ENCODE measurements around the gene LRRC3C.

LRRC3C gene

DNA sequence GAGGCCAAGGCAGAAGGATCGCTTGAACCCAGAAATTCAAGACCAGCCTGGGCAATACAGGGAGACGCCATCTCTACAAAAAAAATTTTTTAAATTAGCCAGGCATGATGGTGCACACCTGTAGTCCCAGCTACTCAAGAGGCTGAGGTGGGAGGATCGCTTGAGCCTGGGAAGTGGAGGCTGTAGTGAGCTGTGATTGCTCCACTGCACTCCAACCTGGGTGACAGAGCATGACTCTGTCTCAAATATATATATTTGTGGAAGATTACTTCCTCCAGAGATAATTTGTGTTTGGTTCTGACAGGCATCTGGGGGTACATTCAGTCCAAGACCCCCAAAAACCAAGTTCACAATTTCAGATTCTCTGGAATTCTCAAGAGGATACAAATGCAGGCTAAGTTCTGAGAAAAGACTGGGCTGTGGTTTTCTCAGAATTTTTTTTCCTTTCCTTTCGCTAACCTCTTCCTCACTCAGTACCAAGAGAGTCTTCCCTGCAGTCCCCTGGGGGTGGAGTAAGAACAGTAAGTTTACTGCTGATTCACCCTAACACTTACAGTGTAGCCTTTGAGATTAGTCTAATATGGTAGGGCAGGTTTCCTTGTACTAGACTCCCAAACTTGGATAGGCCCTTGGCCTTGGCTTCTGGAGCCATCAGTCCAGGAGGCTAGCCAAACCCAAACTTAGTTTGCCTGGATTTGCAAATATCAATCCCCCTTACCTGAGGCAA, 24.2 kb upstream of the LRRC3C start:
- TF ChIP-seq, protein P1, sequence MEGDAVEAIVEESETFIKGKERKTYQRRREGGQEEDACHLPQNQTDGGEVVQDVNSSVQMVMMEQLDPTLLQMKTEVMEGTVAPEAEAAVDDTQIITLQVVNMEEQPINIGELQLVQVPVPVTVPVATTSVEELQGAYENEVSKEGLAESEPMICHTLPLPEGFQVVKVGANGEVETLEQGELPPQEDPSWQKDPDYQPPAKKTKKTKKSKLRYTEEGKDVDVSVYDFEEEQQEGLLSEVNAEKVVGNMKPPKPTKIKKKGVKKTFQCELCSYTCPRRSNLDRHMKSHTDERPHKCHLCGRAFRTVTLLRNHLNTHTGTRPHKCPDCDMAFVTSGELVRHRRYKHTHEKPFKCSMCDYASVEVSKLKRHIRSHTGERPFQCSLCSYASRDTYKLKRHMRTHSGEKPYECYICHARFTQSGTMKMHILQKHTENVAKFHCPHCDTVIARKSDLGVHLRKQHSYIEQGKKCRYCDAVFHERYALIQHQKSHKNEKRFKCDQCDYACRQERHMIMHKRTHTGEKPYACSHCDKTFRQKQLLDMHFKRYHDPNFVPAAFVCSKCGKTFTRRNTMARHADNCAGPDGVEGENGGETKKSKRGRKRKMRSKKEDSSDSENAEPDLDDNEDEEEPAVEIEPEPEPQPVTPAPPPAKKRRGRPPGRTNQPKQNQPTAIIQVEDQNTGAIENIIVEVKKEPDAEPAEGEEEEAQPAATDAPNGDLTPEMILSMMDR (IDR thresholded peaks at IDR 0.05; ENCODE audit: borderline replicate concordance, insufficient read depth, low read depth, low read length), result no peak
- no peak overlapping the region for H3K4me3 ChIP-seq (ENCODE audit: low read depth, low read length)

DNA sequence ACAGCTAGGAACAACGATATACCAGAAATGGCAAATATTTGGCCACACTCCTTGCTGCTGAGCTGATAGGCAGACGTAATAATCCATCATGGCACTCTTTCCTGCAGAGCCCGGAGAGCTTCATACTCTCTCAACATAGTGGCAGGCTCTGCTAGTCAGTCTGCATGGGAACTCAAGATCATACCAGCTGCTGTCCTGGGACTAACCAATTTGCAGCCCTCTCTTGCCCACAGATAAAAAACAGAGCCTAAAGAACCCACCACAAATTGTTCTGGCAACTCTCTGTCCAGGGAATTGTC, 22.6 kb upstream of the LRRC3C start:
- no peak overlapping the region for H3K4me3 ChIP-seq (ENCODE audit: low read depth, low read length)
- TF ChIP-seq, protein P1 (IDR thresholded peaks at IDR 0.05; ENCODE audit: borderline replicate concordance, insufficient read depth, low read depth, low read length), result no peak

DNA sequence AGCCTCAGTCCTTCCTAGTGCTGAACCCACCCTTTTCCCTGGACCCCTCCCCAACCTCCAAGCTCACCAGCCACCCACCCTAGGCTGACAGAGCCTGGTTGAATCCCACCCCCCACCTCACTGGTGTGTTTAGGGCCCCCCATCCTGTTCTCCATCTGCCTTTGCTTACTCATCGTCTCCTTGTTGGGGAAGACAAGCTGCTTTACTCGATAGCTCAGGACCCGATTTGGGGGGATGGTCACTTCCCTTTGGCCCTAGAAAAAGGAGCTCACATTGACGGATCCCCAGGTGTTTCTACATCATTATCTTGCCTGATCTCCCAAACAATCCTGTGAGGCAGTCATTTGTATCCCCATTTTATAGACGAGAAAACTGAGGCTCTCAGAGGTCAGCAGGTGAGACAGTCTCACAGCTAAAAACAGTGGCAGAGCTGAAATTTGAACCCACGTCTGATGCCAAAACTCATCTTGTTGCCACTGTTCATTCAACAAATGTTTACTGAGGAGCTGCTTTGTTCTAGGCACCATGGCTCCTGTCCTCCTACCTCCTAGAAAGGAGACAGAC, 18.7 kb upstream of the LRRC3C start:
- H3K4me3 ChIP-seq (ENCODE audit: low read depth, low read length), result no peak overlapping the region
- TF ChIP-seq, protein P1 (IDR thresholded peaks at IDR 0.05; ENCODE audit: borderline replicate concordance, insufficient read depth, low read depth, low read length), result no peak

DNA sequence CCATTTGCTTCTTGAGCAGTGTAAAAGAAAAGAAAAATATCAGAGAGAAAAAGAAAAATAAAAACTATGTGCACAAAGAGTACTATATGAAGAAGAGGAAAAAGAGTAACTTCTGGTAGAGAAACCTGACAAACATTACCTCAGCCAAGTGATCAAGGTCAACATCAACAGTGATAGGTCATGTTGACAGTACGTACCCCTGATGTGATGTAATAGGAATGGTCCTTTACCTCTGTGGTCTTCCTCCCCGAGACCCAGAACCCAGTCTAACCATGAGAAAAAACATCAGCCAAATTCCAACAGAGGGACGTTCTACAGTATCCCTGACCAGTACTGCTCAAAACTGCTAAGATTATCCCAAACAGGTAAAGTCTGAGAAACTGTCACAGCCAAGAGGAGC, 13.5 kb upstream of the LRRC3C start:
- no peak overlapping the region for H3K4me3 ChIP-seq (ENCODE audit: low read depth, low read length)
- TF ChIP-seq, protein P1 (IDR thresholded peaks at IDR 0.05; ENCODE audit: borderline replicate concordance, insufficient read depth, low read depth, low read length), result no peak

DNA sequence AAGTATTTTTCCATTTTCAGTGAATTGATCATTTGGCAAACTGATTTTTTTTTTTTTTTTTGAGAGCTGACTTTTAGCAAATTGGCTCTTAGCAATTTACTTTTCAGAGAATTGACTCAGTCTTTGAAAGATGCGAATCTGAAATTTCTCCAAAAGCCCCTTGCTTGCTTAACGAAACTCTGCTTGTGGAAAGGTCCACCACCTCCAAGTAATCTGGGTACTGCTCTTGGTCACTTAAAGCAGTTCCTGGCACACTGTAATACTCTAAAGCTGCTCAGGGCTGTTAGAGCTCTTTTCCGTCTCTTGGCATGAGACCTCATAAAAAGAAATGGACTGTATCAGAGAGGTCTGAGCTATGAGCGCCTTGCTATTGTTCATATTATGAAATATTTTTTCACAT, 12.0 kb upstream of the LRRC3C start:
- H3K4me3 ChIP-seq (ENCODE audit: low read depth, low read length), result no peak overlapping the region
- TF ChIP-seq, protein P1 (IDR thresholded peaks at IDR 0.05; ENCODE audit: borderline replicate concordance, insufficient read depth, low read depth, low read length), result no peak

- TF ChIP-seq, protein P1 (IDR thresholded peaks at IDR 0.05; ENCODE audit: borderline replicate concordance, insufficient read depth, low read depth, low read length), result no peak
- H3K4me3 ChIP-seq (ENCODE audit: low read depth, low read length), result no peak overlapping the region
These were observed 10.6 kb upstream of the LRRC3C start for GRCh38 chr17:39916918-39917317.

DNA sequence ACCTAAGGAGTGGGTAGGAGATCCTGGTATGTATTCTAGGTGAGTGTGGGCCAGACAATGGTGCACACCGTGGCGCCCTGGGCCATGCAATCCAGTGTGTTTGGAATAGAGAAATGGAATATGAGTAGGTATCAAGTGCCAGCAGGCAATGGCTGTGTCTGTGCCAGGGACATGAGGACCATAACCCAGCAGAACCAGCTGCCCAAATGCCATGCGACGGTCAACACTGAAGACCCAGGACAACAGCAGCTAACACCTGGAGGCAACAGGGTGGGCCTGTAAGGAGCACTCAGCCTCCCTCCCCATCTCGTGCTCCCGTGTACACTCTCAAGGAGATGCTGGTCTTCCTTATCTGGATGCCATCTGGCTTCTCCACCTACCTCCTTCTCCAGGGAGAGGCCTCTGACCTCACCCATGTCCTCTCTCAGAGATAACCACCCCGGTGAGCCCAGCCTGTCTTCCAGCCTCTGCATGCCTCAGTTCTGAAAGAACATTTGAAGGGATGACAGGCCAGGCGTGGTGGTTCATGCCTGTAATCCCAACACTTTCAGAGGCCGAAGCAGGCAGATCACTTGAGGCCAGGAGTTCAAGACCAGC, 8.3 kb upstream of the LRRC3C start:
- no peak overlapping the region for H3K4me3 ChIP-seq (ENCODE audit: low read depth, low read length)
- TF ChIP-seq, protein P1 (IDR thresholded peaks at IDR 0.05; ENCODE audit: borderline replicate concordance, insufficient read depth, low read depth, low read length), result no peak

Data from GM12875 (cell line).